ENCODE results near the gene SKIDA1.

Gene SKIDA1

GRCh38 chr10:21502348-21502740 lies 23.1 kb downstream of the SKIDA1 start:
- no peak for DNase-seq (ENCODE audit: low read depth in 1 of 2, low spot score in 1 of 2)

GRCh38 chr10:21501731-21502347 lies 23.6 kb downstream of the SKIDA1 start:
- no peak for DNase-seq (ENCODE audit: low read depth in 1 of 2, low spot score in 1 of 2)

- no peak for DNase-seq (ENCODE audit: low read depth in 1 of 2, low spot score in 1 of 2)
Measured at GRCh38 chr10:21501091-21501490, 24.4 kb downstream of the SKIDA1 start.

GRCh38 chr10:21500578-21500910 lies 24.9 kb downstream of the SKIDA1 start:
- no peak for DNase-seq (ENCODE audit: low read depth in 1 of 2, low spot score in 1 of 2)

GRCh38 chr10:21499701-21500577 lies 25.5 kb downstream of the SKIDA1 start:
- DNase-seq (ENCODE audit: low read depth in 1 of 2, low spot score in 1 of 2) = no peak

GRCh38 chr10:21498986-21499385 lies 26.5 kb downstream of the SKIDA1 start:
- DNase-seq (ENCODE audit: low read depth in 1 of 2, low spot score in 1 of 2) = no peak

- DNase-seq (ENCODE audit: low read depth in 1 of 2, low spot score in 1 of 2) = no peak
Measured at GRCh38 chr10:21498377-21498776, 27.1 kb downstream of the SKIDA1 start.

- DNase-seq (ENCODE audit: low read depth in 1 of 2, low spot score in 1 of 2) = no peak
Measured at GRCh38 chr10:21497177-21497807, 28.2 kb downstream of the SKIDA1 start.

GRCh38 chr10:21496343-21497176 lies 28.9 kb downstream of the SKIDA1 start:
- peak; percentile 18 to 42 for DNase-seq (ENCODE audit: low read depth in 1 of 2, low spot score in 1 of 2)

GRCh38 chr10:21495752-21496342 lies 29.6 kb downstream of the SKIDA1 start:
- peak; percentile 79 to 88 for DNase-seq (ENCODE audit: low read depth in 1 of 2, low spot score in 1 of 2)

- no peak for DNase-seq (ENCODE audit: low read depth in 1 of 2, low spot score in 1 of 2)
Measured at GRCh38 chr10:21495002-21495751, 30.3 kb downstream of the SKIDA1 start.

GRCh38 chr10:21494191-21495001 lies 31.1 kb downstream of the SKIDA1 start:
- DNase-seq (ENCODE audit: low read depth in 1 of 2, low spot score in 1 of 2) = no peak

GRCh38 chr10:21493784-21494183 lies 31.7 kb downstream of the SKIDA1 start:
- no peak for DNase-seq (ENCODE audit: low read depth in 1 of 2, low spot score in 1 of 2)

GRCh38 chr10:21492421-21492820 lies 33.1 kb downstream of the SKIDA1 start:
- no peak for DNase-seq (ENCODE audit: low read depth in 1 of 2, low spot score in 1 of 2)

- DNase-seq (ENCODE audit: low read depth in 1 of 2, low spot score in 1 of 2) = no peak
Measured at GRCh38 chr10:21490711-21491105, 34.8 kb downstream of the SKIDA1 start.

GRCh38 chr10:21490028-21490710 lies 35.3 kb downstream of the SKIDA1 start:
- DNase-seq (ENCODE audit: low read depth in 1 of 2, low spot score in 1 of 2) = no peak

GRCh38 chr10:21488957-21489446 lies 36.5 kb downstream of the SKIDA1 start:
- DNase-seq (ENCODE audit: low read depth in 1 of 2, low spot score in 1 of 2) = no peak

GRCh38 chr10:21488246-21488956 lies 37.1 kb downstream of the SKIDA1 start:
- no peak for DNase-seq (ENCODE audit: low read depth in 1 of 2, low spot score in 1 of 2)

Data from stimulated activated CD4-positive, alpha-beta T cell treated with anti-CD3 and anti-CD28 coated beads, Interleukin-15, amount 100 ng/mL, for 1 hour (primary cell).